Endothelial cell of umbilical vein (primary cell): ENCODE results near the gene TAGLN. TPM values are rescaled to one million over a fixed set of nuclear protein-coding genes. Genes with fewer than 3 reads are reported as not detected.

Experiments
- BruUV-seq: library from RNA; stranded (reverse); fragments of 400-500 nt; replicated peaks from 2 replicates; lab custom pipeline; 2021; lab: Mats Ljungman, UMichigan
- CTCF ChIA-PET: fragments of 300-600, 350-600 bp; sonication (Branson Sonifier 250); formaldehyde crosslinking; loops from one replicate; lab custom pipeline; 2021; ENCODE audit warnings: antibody characterized with exemption, inconsistent platforms; lab: Charles Lee
- POLR2A ChIA-PET: fragments of 300-600, 350-600 bp; sonication (Branson Sonifier 250); formaldehyde crosslinking; loops from one replicate; lab custom pipeline; 2021; ENCODE audit warnings: antibody characterized with exemption, inconsistent platforms; lab: Charles Lee
- DNase-seq: peaks from one replicate; pipeline ENCODE4 v3.0.0-alpha.2; 2011; ENCODE audit warnings: low read depth, low spot score
- FAIRE-seq: peaks from 2 replicates; lab custom pipeline; 2011; peaks lifted over from hg19 to GRCh38; lab: Jason Lieb, UNC
- H2AFZ ChIP-seq: 2 replicates; pipeline ENCODE4 v1.6.0; 2012; ENCODE audit warnings: low read depth, low read length, control low read depth, inconsistent platforms
- H3K27ac ChIP-seq: 2 replicates; pipeline ENCODE4 v1.5.1; 2011; ENCODE audit warnings: low read depth, mild to moderate bottlenecking, control low read depth, low read length, moderate library complexity; ENCODE audit not compliant: insufficient read depth
- H3K27me3 ChIP-seq, 2 experiments: 2 replicates each; pipeline versions ENCODE4 v1.6.0 to v1.6.1; 2011; ENCODE audit warnings: low read length in 2 of 2, mixed read lengths in 1 of 2; ENCODE audit not compliant: control insufficient read depth in 2 of 2, insufficient read depth in 2 of 2
- H3K36me3 ChIP-seq, 2 experiments: 2 replicates in 1 of 2; 3 replicates in 1 of 2; pipeline ENCODE4 v1.5.1; 2011; ENCODE audit warnings: low read length in 2 of 2, mild to moderate bottlenecking in 1 of 2, moderate library complexity in 1 of 2; ENCODE audit not compliant: control insufficient read depth in 2 of 2, insufficient read depth in 2 of 2; ENCODE audit errors: extremely low read depth in 1 of 2
- H3K4me1 ChIP-seq: 3 replicates; pipeline ENCODE4 v1.5.1; 2011; ENCODE audit warnings: mild to moderate bottlenecking, low read length; ENCODE audit not compliant: control insufficient read depth, insufficient read depth; ENCODE audit errors: extremely low read depth
- H3K4me2 ChIP-seq: 2 replicates; pipeline ENCODE4 v1.6.1; 2011; ENCODE audit warnings: low read length, control low read depth, mixed read lengths; ENCODE audit not compliant: insufficient read depth
- H3K4me3 ChIP-seq, 3 experiments: fragments of 200-600 bp in 1 of 3; sonication (generic), shearing (Covaris generic) in 1 of 3; replicated peaks in 1 of 3; 2 replicates each; pipeline ENCODE4 v1.5.1; 2011 to 2016; ENCODE audit warnings: control low read depth in 3 of 3, low read length in 3 of 3, mild to moderate bottlenecking in 2 of 3, inconsistent platforms in 1 of 3, low read depth in 1 of 3, moderate library complexity in 1 of 3; ENCODE audit not compliant: insufficient read depth in 1 of 3
- H3K79me2 ChIP-seq: 2 replicates; pipeline ENCODE4 v1.6.0; 2012; ENCODE audit warnings: low read length, inconsistent platforms; ENCODE audit not compliant: control insufficient read depth, insufficient read depth
- H3K9ac ChIP-seq: replicated peaks from 2 replicates; pipeline ENCODE3; 2011; ENCODE audit warnings: low read length, control low read depth; ENCODE audit not compliant: insufficient read depth; ENCODE audit errors: extremely low read depth
- H3K9me1 ChIP-seq: replicated peaks from 3 replicates; pipeline ENCODE4 v1.6.0; 2011; ENCODE audit warnings: mild to moderate bottlenecking, low read length; ENCODE audit not compliant: control insufficient read depth, insufficient read depth; ENCODE audit errors: extremely low read depth
- H3K9me3 ChIP-seq: replicated peaks from 2 replicates; pipeline ENCODE4 v1.5.1; 2012; ENCODE audit warnings: low read length, inconsistent platforms; ENCODE audit not compliant: control insufficient read depth, insufficient read depth
- H4K20me1 ChIP-seq: replicated peaks from 2 replicates; pipeline ENCODE3; 2011; ENCODE audit warnings: mild to moderate bottlenecking, low read length; ENCODE audit not compliant: control insufficient read depth, insufficient read depth; ENCODE audit errors: extremely low read depth
- CTCF ChIP-seq, 2 donors: IDR thresholded peaks; 1 replicate in 1 of 2; 2 replicates in 1 of 2; pipeline ENCODE4 v1.5.1; 2011; ENCODE audit warnings: low read length in 2 of 2, mild to moderate bottlenecking in 2 of 2, moderate library complexity in 2 of 2, control low read depth in 1 of 2, inconsistent platforms in 1 of 2, low read depth in 1 of 2; ENCODE audit not compliant: insufficient read depth in 1 of 2; ENCODE audit errors: extremely low read depth in 1 of 2
- EZH2 ChIP-seq: IDR thresholded peaks from 2 replicates; pipeline ENCODE4 v1.6.1; 2012; ENCODE audit warnings: borderline replicate concordance, low read depth, mild to moderate bottlenecking, moderate library complexity, low read length, inconsistent platforms; ENCODE audit not compliant: severe bottlenecking
- FOS ChIP-seq: IDR thresholded peaks from 2 replicates; pipeline ENCODE4 v1.6.1; 2011; ENCODE audit warnings: mild to moderate bottlenecking, low read length, moderate library complexity, borderline replicate concordance; ENCODE audit not compliant: insufficient read depth
- GATA2 ChIP-seq: IDR thresholded peaks from 2 replicates; pipeline ENCODE4 v1.7.0; 2011; ENCODE audit warnings: low read depth, mild to moderate bottlenecking, moderate library complexity, mixed read lengths, low read length; ENCODE audit not compliant: insufficient read length, insufficient read depth
- JUN ChIP-seq: IDR thresholded peaks from 2 replicates; pipeline ENCODE4 v1.6.1; 2011; ENCODE audit warnings: borderline replicate concordance, low read depth; ENCODE audit not compliant: insufficient read length, insufficient read depth
- MAX ChIP-seq: IDR thresholded peaks from 2 replicates; pipeline ENCODE4 v1.6.1; 2011; ENCODE audit not compliant: insufficient read depth, insufficient read length
- MYC ChIP-seq: IDR thresholded peaks from one replicate; pipeline ENCODE4 v1.6.1; 2011; ENCODE audit warnings: mild to moderate bottlenecking, low read depth, low read length
- POLR2A ChIP-seq: IDR thresholded peaks from 2 replicates; pipeline ENCODE4 v1.6.1; 2012; ENCODE audit warnings: low read depth, mild to moderate bottlenecking, control low read depth, low read length
- POLR2AphosphoS5 ChIP-seq: IDR thresholded peaks from 2 replicates; pipeline ENCODE4 v1.6.1; 2012; ENCODE audit warnings: low read depth, mild to moderate bottlenecking, control low read depth, low read length, moderate library complexity; ENCODE audit not compliant: insufficient read depth
- dilution Hi-C: fragments of 300-500 bp; cut with MboI; formaldehyde crosslinking; loops from one replicate; pipeline ENCODE4 v1.15.0; 2019; ENCODE audit warnings: low sequenced_read_pairs; ENCODE audit not compliant: extremely low pct_ligation_motif_present
- intact Hi-C: fragments of 100-400 bp; cut with micrococcal nuclease; formaldehyde crosslinking; loops from one replicate; pipeline ENCODE4 v1.10.0; 2022
- polyA plus RNA-seq, 4 experiments: library from polyadenylated mRNA; depleted of rRNA in 3 of 4; stranded (reverse) in 3 of 4; unstranded in 1 of 4; fragments of >200 nt; gene quantifications; 2 replicates each; pipeline versions ENCODE4 v1.2.1 to v1.2.3, GENCODE V29; 2011 to 2012; ENCODE audit warnings: missing spikeins in 1 of 4
- total RNA-seq: library from RNA; stranded (reverse); gene quantifications from 2 replicates; pipeline ENCODE4 v1.2.3, GENCODE V29; 2021

The TAGLN gene
- total and polyA plus RNA-seq, 2 donors (not counting 3 experiments of a cell fraction or from before 2014, with no cell fraction given): 20.8 to 113 TPM

- H3K9me3 ChIP-seq: no peaks in the 10 kb centered on the region
- no peak overlapping the region for H3K27ac ChIP-seq
- BruUV-seq: no TSS peak
- H3K4me3 ChIP-seq: no peak overlapping the region
- no peaks in the 10 kb centered on the region for H3K4me1 ChIP-seq
- H3K4me2 ChIP-seq: no peak overlapping the region
- dilution Hi-C loops (no loop called here), intact Hi-C loops (no loop called here)
- H3K9me1 ChIP-seq: no peaks in the 10 kb centered on the region
- ChIA-PET CTCF (no interaction called here), POLR2A (no interaction called here)
- DNase-seq (no peak), FAIRE-seq (no peak)
- H3K27me3 ChIP-seq: no peaks in the 10 kb centered on the region
- no peak overlapping the region for H2AFZ ChIP-seq
- no peak for TF ChIP-seq GATA2
- TF ChIP-seq FOS: no peak
- no peak for TF ChIP-seq JUN
- no peak for TF ChIP-seq EZH2
- TF ChIP-seq POLR2A: no peak
- TF ChIP-seq MYC: no peak
- TF ChIP-seq POLR2AphosphoS5: no peak
- TF ChIP-seq CTCF (IDR thresholded peaks at IDR 0.05; ENCODE audit: extremely low read depth in 1 of 2, insufficient read depth in 1 of 2, low read depth in 1 of 2, low read length in 2 of 2): no peak
- TF ChIP-seq MAX: no peak
- no peaks in the 10 kb centered on the region for H4K20me1 ChIP-seq
- H3K9ac ChIP-seq: no peak overlapping the region
- no peaks in the 10 kb centered on the region for H3K79me2 ChIP-seq
- peaks cover 0 to 33% of the 10 kb centered on the region in 2 experiments for H3K36me3 ChIP-seq
Measured at GRCh38 chr11:117187799-117188481, 11.2 kb upstream of the TAGLN start.
